GM06990 (cell line): ENCODE data around the gene SLC25A19.
A peak's percentile ranks its signal among the peaks of the same experiment; 100 is the strongest.

Experiments
- DNase-seq: peaks from one replicate; pipeline ENCODE4 v3.0.0-alpha.2; 2011; ENCODE audit not compliant: insufficient read length; ENCODE audit errors: extremely low read depth
- H3K27me3 ChIP-seq: replicated peaks from 2 replicates; pipeline ENCODE4 v1.6.0; 2011; ENCODE audit warnings: low read length; ENCODE audit not compliant: control insufficient read depth, insufficient read depth
- H3K36me3 ChIP-seq: 2 replicates; pipeline ENCODE4 v1.5.1; 2011; ENCODE audit warnings: low read length; ENCODE audit not compliant: control insufficient read depth, insufficient read depth
- H3K4me3 ChIP-seq: replicated peaks from 2 replicates; pipeline ENCODE4 v1.5.1; 2011; ENCODE audit warnings: low read depth, mild to moderate bottlenecking, control low read depth, low read length
- CTCF ChIP-seq: IDR thresholded peaks from 2 replicates; pipeline ENCODE4 v1.5.1; 2011; ENCODE audit warnings: low read length, control low read depth, mild to moderate bottlenecking, inconsistent platforms; ENCODE audit not compliant: insufficient read depth, poor library complexity, severe bottlenecking

Gene SLC25A19

GRCh38 chr17:75272848-75273184 is 16.4 kb downstream of the SLC25A19 start:
- no peaks in the 10 kb centered on the region for H3K27me3 ChIP-seq
- no peak for TF ChIP-seq CTCF
- peaks cover 17% of the 10 kb centered on the region for H3K36me3 ChIP-seq
- H3K4me3 ChIP-seq, result peak overlapping the region; percentile 93
- no peak for DNase-seq

- peak; percentile 39 for DNase-seq
- TF ChIP-seq CTCF, result peak; percentile 27
- Histone ChIP-seq H3K36me3 (peaks cover 15% of the 10 kb centered on the region), H3K4me3 (peak overlapping the region; percentile 93), H3K27me3 (no peaks in the 10 kb centered on the region)
Measured at GRCh38 chr17:75271955-75272847, 17.0 kb downstream of the SLC25A19 start.

- DNase-seq, result peak; percentile 92
- Histone ChIP-seq H3K4me3 (peak overlapping the region; percentile 93), H3K36me3 (peaks cover 20% of the 10 kb centered on the region), H3K27me3 (no peaks in the 10 kb centered on the region)
- TF ChIP-seq CTCF, result peak; percentile 2
Measured at GRCh38 chr17:75271233-75271954, 17.8 kb downstream of the SLC25A19 start.

- Histone ChIP-seq H3K4me3 (peak within 1 kb of the TSS; percentile 93), H3K36me3 (peaks cover 24% of the 10 kb centered on the region), H3K27me3 (no peaks in the 10 kb centered on the region)
- no peak for TF ChIP-seq CTCF
- DNase-seq, result no peak
Measured at GRCh38 chr17:75270966-75271232, 18.3 kb downstream of the SLC25A19 start, which contains the start of gene MIF4GD. Gene MIF4GD (minus strand): TSS chr17:75271231. CDS start chr17:75270195, 1,036 bp downstream.

- Histone ChIP-seq H3K36me3 (peaks cover 29% of the 10 kb centered on the region), H3K4me3 (peak overlapping the region; percentile 89), H3K27me3 (no peaks in the 10 kb centered on the region)
- DNase-seq, result peak; percentile 86
- peak; percentile 63 for TF ChIP-seq CTCF
Measured at GRCh38 chr17:75270218-75270965, 18.8 kb downstream of the SLC25A19 start.
